Stimulated activated CD8-positive, alpha-beta memory T cell treated with anti-CD3 and anti-CD28 coated beads, Interleukin-7, amount 100 ng/mL, for 4 hours (primary cell): ENCODE data around the gene EXOC6B.
"Not testable (repeated sequence)": the region's sequence is repeated elsewhere in the genome, so short reads cannot be mapped to it uniquely, and the experiment has no call there.

Experiments
- DNase-seq, 2 donors: peaks; one replicate each; pipeline ENCODE4 v3.0.0-alpha.2; 2020; ENCODE audit warnings: low read depth in 2 of 2

The EXOC6B gene

GRCh38 chr2:72682061-72682460, 143.8 kb downstream of the EXOC6B start:
- DNase-seq: no peak

- no peak for DNase-seq
Observed at GRCh38 chr2:72681016-72681995, 144.5 kb downstream of the EXOC6B start.

- DNase-seq: no peak
Observed at GRCh38 chr2:72678024-72678423, 147.8 kb downstream of the EXOC6B start.

- DNase-seq: no peak
Observed at GRCh38 chr2:72676341-72677025, 149.3 kb downstream of the EXOC6B start.

- no peak for DNase-seq
Observed at GRCh38 chr2:72674982-72675915, 150.6 kb downstream of the EXOC6B start.

GRCh38 chr2:72673279-72673678, 152.6 kb downstream of the EXOC6B start:
- no peak for DNase-seq

- no peak for DNase-seq
Observed at GRCh38 chr2:72669121-72669520, 156.7 kb downstream of the EXOC6B start.

GRCh38 chr2:72668647-72669046, 157.2 kb downstream of the EXOC6B start:
- DNase-seq: no peak

- no peak for DNase-seq
Observed at GRCh38 chr2:72665448-72665847, 160.4 kb downstream of the EXOC6B start.

- DNase-seq: no peak
Observed at GRCh38 chr2:72661985-72662384, 163.8 kb downstream of the EXOC6B start.

GRCh38 chr2:72649810-72650209, 176.0 kb downstream of the EXOC6B start:
- no peak for DNase-seq

GRCh38 chr2:72641221-72641620, 184.6 kb downstream of the EXOC6B start:
- not testable (repeated sequence) for DNase-seq

GRCh38 chr2:72638600-72639211, 187.1 kb downstream of the EXOC6B start:
- no peak for DNase-seq

- DNase-seq: no peak
Observed at GRCh38 chr2:72636210-72636609, 189.6 kb downstream of the EXOC6B start.

- DNase-seq: no peak
Observed at GRCh38 chr2:72630767-72631166, 195.1 kb downstream of the EXOC6B start.

- DNase-seq: no peak
Observed at GRCh38 chr2:72629062-72629461, 196.8 kb downstream of the EXOC6B start.

- no peak for DNase-seq
Observed at GRCh38 chr2:72627083-72627482, 198.8 kb downstream of the EXOC6B start.

- DNase-seq: no peak
Observed at GRCh38 chr2:72625366-72625765, 200.5 kb downstream of the EXOC6B start.

- DNase-seq: no peak
Observed at GRCh38 chr2:72623481-72623880, 202.4 kb downstream of the EXOC6B start.

- no peak for DNase-seq
Observed at GRCh38 chr2:72619626-72620025, 206.2 kb downstream of the EXOC6B start.

GRCh38 chr2:72613931-72614330, 211.9 kb downstream of the EXOC6B start:
- no peak for DNase-seq
